Measurements from ENCODE around the gene AGFG2.

The AGFG2 gene

GRCh38 chr7:100538348-100538653 is 702 bp upstream of the AGFG2 start (continued):
- no peak for TF ChIP-seq ZSCAN23 (tag by site-specific recombination; IDR thresholded peaks at IDR 0.05)
- no peak for TF ChIP-seq HIC1 (tag by site-specific recombination; IDR thresholded peaks at IDR 0.05)
- no peak for TF ChIP-seq ZIC2 (tag by site-specific recombination; IDR thresholded peaks at IDR 0.05)
- no peak for TF ChIP-seq ZBTB48 (tag by site-specific recombination; IDR thresholded peaks at IDR 0.05)
- TF ChIP-seq SCRT2 (tag by site-specific recombination; IDR thresholded peaks at IDR 0.05): peak; percentile 11; the same call in 1 of the 2 replicates
- TF ChIP-seq ZNF561 (tag by site-specific recombination; IDR thresholded peaks at IDR 0.05; ENCODE audit: borderline replicate concordance): no peak
- TF ChIP-seq ZNF558 (tag by site-specific recombination; IDR thresholded peaks at IDR 0.05): no peak
- TF ChIP-seq ZNF701 (tag by site-specific recombination; IDR thresholded peaks at IDR 0.05): no peak
- TF ChIP-seq ZNF639 (tag by site-specific recombination; IDR thresholded peaks at IDR 0.05): no peak; the same call in 1 of the 2 replicates
- no peak for TF ChIP-seq BCL11B (tag by site-specific recombination; IDR thresholded peaks at IDR 0.05; ENCODE audit: low read depth)
- TF ChIP-seq ZNF426 (tag by site-specific recombination; IDR thresholded peaks at IDR 0.05): no peak
- no peak for TF ChIP-seq ZNF48 (tag by site-specific recombination; IDR thresholded peaks at IDR 0.05)
- 0 out of 2 replicates have a peak, but pooled peaks have one; percentile 15 for TF ChIP-seq PRDM10 (tag by site-specific recombination; IDR thresholded peaks at IDR 0.05)
- TF ChIP-seq KLF1 (tag by site-specific recombination; IDR thresholded peaks at IDR 0.05): no peak
- TF ChIP-seq ZNF692 (tag by site-specific recombination; IDR thresholded peaks at IDR 0.05): 0 out of 2 replicates have a peak, but pooled peaks have one; percentile 27
- TF ChIP-seq ZBTB20 (tag by site-specific recombination; IDR thresholded peaks at IDR 0.05): no peak
- TF ChIP-seq MZF1 (tag by site-specific recombination; IDR thresholded peaks at IDR 0.05; ENCODE audit: borderline replicate concordance): 0 out of 2 replicates have a peak, but pooled peaks have one; percentile 85

- Histone ChIP-seq H3K4me1 (ENCODE audit: control insufficient read depth, insufficient read depth, low read length) (peaks cover 8% of the 10 kb centered on the region; the same call in 1 of the 2 replicates), H3K4me3 (ENCODE audit: low read depth, low read length) (peak overlapping the region; percentile 79), H3K9me3 (ENCODE audit: control insufficient read depth, insufficient read depth, low read depth, low read length) (no peaks in the 10 kb centered on the region), H3K27ac (ENCODE audit: extremely low read depth, low read depth, low read length) (peak overlapping the region; percentile 34; the same call in 1 of the 2 replicates), H3K36me3 (ENCODE audit: control insufficient read depth in 2 of 2, insufficient read depth in 1 of 2, low read length in 2 of 2) (no peaks in the 10 kb centered on the region)
- ChIA-PET POLR2A (interaction anchor here (0.6 to 1.8 kb wide), 9 partner anchors 11 to 350 kb away, joined by 3 to 16 read pairs (median 5); partner anchors contain the start of genes FBXO24, LRCH4, MEPCE and SRRT), CTCF (interaction anchor here (0.5 to 1.1 kb wide), 2 partner anchors 47 to 74 kb away, joined by 3 read pairs; partner anchors contain the start of genes FBXO24 and LRCH4)
- no peak for TF ChIP-seq ZNF558 (tag by site-specific recombination; IDR thresholded peaks at IDR 0.05)
- TF ChIP-seq ZNF600 (tag by site-specific recombination; IDR thresholded peaks at IDR 0.05): no peak
- 0 out of 2 replicates have a peak, but pooled peaks have one; percentile 4 for TF ChIP-seq ZNF76 (tag by site-specific recombination; IDR thresholded peaks at IDR 0.05; ENCODE audit: borderline replicate concordance, low read depth)
- TF ChIP-seq SETDB1 (IDR thresholded peaks at IDR 0.05; ENCODE audit: insufficient read length, low read length): no peak
- TF ChIP-seq ZNF391 (tag by site-specific recombination; IDR thresholded peaks at IDR 0.05; ENCODE audit: borderline replicate concordance, low read depth): no peak
- TF ChIP-seq SCRT1 (tag by site-specific recombination; IDR thresholded peaks at IDR 0.05; ENCODE audit: borderline replicate concordance): no peak
- TF ChIP-seq ZNF610 (tag by site-specific recombination; IDR thresholded peaks at IDR 0.05; ENCODE audit: borderline replicate concordance): no peak
- TF ChIP-seq MZF1 (tag by site-specific recombination; IDR thresholded peaks at IDR 0.05; ENCODE audit: borderline replicate concordance): no peak
- peak; percentile 5; the same call in 1 of the 2 replicates for TF ChIP-seq PATZ1 (tag by site-specific recombination; IDR thresholded peaks at IDR 0.05)
- TF ChIP-seq PRDM1 (tag by site-specific recombination; IDR thresholded peaks at IDR 0.05): peak; percentile 97
- TF ChIP-seq ZBTB7A (tag by site-specific recombination; IDR thresholded peaks at IDR 0.05; ENCODE audit: low read depth): no peak
Measured at GRCh38 chr7:100539436-100540006, 518 bp downstream of the AGFG2 start.
